Adipose tissue (tissue), 3 donors: Measurements from ENCODE around the gene PLAAT1. TPM values are rescaled to one million over a fixed set of nuclear protein-coding genes. Genes with fewer than 3 reads are reported as not detected.

Experiments used
- H3K27ac ChIP-seq: one replicate; pipeline ENCODE4 v1.5.1; 2013; ENCODE audit warnings: low read depth, low read length
- WGBS, 3 donors: extraction: QIAGEN DNeasy Blood & Tissue Kit; methylation state at CpG; one replicate each; pipeline ENCODE4 v1.1.7; 2013; 5-methylcytosine and 5-hydroxymethylcytosine counted together
- polyA plus RNA-seq, 3 donors: library from polyadenylated mRNA; stranded (reverse); fragments of 200-250 nt; gene quantifications; one replicate each; pipeline ENCODE4 v1.2.3, GENCODE V29; 2013
- donor health status: healthy with polysubstance abuse.
- donor health status: Bipolar disorder and iron deficiency.
- donor health status: healthy.

Gene PLAAT1
- polyA plus RNA-seq: under 1 TPM in 2 of 3 donors, not detected in 1; 0.20 to 0.36 TPM

GRCh38 chr3:193240850-193241706, at the start of gene PLAAT1:
PLAAT1 (plus strand) TSS chr3:193241222; CDS start chr3:193255651, 14,429 bp downstream.
- no peak within 1 kb of the TSS for H3K27ac ChIP-seq

DNA sequence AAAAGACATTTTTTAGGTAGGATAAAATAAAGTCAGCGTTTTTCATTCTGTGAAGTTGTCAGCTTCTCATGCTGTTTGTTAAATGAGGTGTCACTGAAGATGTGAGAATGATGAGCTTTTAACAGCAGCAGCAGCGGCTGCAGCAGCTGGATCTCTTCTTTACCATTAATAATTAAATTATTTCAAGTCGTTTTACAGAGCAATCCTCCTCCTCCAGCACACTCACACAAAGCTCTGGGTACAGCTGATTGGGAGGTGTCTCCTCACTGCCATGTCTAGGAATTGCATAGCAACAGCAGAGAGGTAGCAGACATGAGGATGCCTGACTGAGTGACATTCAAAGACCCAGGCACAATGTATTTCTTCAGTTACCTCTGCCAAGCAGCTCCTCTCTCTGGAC, 46.7 kb upstream of the PLAAT1 start:
- WGBS, 3 donors: 28 to 36% (median 31%) methylated on average over 3 of the region's 3 CpGs
- no peak overlapping the region for H3K27ac ChIP-seq

More at GRCh38 chr3:193240850-193241706, at the start of gene PLAAT1:
- 0 to 2% (median 2%) methylated on average over 79 to 93 of the region's 93 CpGs for WGBS, 3 donors

GRCh38 chr3:193196746-193197145, 44.3 kb upstream of the PLAAT1 start:
- 74 to 93% (median 82%) methylated on average over 2 of the region's 2 CpGs for WGBS, 3 donors
- no peak overlapping the region for H3K27ac ChIP-seq

- 16 to 51% (median 46%) methylated on average over 5 of the region's 5 CpGs for WGBS, 3 donors
- H3K27ac ChIP-seq: no peak overlapping the region
These were observed 33.4 kb upstream of the PLAAT1 start for GRCh38 chr3:193207290-193208273.

- WGBS, 3 donors: 70 to 88% (median 86%) methylated on average over 1 of the region's 1 CpG
- H3K27ac ChIP-seq: no peak overlapping the region
These were observed 30.4 kb upstream of the PLAAT1 start for GRCh38 chr3:193210618-193211017.

- no peak overlapping the region for H3K27ac ChIP-seq
- WGBS, 3 donors: 52 to 69% (median 59%) methylated on average over 2 of the region's 2 CpGs
These were observed 29.8 kb upstream of the PLAAT1 start for GRCh38 chr3:193211173-193211572.

DNA sequence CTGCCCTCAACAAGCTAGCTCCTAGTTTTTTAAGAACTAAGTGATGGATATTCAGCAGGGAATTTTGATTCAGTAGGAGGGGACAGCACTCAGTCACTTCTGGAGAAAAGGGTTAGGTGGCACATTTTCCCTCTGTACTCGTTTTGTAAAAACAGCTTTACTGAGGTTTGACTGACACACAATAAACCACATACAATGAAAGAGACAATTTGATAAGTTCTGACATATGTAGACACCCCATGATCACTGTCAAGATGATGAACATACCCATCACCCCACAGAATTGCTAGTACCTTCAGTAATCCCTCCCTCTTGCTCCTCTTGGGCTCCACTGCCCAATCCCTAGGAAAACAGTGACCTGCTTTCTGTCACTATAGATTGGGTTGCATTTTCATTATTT, 29.0 kb upstream of the PLAAT1 start:
- WGBS, 3 donors: 47 to 70% (median 58%) methylated on average over 1 of the region's 1 CpG
- no peak overlapping the region for H3K27ac ChIP-seq

DNA sequence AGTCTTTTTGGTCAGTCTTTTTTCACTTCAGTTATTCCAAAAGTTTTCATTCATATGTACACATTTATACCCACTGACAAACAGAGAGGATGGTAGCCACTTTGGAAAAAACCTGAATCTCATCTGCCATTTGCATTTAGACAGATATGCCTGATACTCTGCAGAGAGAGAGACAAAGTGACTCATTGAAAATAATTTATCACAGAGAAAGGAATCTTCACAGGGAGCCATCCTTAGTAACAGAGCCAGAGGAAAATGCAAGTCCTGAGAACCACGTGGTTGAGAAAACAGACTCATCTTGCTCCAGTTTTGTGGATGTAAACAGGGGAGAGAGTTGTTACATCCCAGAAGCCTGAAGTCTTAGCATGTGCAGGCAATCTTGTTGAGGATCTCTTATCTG, 28.2 kb upstream of the PLAAT1 start:
- WGBS, 3 donors: 43 to 52% (median 52%) methylated on average over 1 of the region's 1 CpG
- H3K27ac ChIP-seq: no peak overlapping the region

DNA sequence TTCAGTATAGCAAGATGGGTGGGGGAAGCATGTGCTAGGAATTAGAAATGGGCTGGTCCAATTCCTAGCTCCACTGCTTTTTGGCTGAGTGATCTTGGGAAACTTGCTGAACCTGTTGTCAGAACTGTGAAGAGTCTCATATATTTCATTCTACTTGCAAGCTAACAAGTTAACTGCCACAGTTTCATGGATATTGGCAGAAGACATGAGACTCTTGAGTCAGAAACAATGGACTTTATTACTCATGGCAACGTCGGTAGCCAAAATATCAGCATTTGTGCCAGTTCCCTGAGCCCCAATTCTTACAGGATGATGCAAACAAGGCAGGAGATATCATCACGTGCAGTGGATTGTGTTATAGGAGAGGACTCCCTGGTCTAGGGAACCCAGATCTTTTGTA, 26.6 kb upstream of the PLAAT1 start:
- WGBS, 3 donors: 59 to 77% (median 70%) methylated on average over 3 of the region's 3 CpGs
- H3K27ac ChIP-seq: no peak overlapping the region

GRCh38 chr3:193225302-193226125, 15.5 kb upstream of the PLAAT1 start:
- no peak overlapping the region for H3K27ac ChIP-seq
- WGBS, 3 donors: 78 to 86% (median 84%) methylated on average over 6 of the region's 6 CpGs

DNA sequence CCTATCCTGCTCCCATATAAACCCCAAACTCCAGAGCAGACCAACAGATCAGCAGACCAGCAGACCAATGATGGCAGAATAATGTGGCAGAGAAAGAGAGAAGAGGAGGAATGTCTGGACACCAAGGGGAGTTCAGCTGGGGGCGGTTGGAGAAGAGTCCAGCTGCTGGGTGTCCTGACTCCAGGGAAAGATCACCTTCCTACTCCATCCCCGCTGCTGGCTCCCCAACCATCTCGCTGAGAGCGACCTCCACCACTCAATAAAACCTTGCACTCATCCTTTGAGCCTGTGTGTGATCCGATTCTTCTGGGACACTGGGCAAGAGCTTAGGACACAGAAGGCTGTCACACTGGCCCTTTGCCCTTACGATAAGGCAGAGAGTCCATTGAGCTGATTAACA, 12.8 kb upstream of the PLAAT1 start:
- no peak overlapping the region for H3K27ac ChIP-seq
- 84 to 90% (median 90%) methylated on average over 6 of the region's 6 CpGs for WGBS, 3 donors

DNA sequence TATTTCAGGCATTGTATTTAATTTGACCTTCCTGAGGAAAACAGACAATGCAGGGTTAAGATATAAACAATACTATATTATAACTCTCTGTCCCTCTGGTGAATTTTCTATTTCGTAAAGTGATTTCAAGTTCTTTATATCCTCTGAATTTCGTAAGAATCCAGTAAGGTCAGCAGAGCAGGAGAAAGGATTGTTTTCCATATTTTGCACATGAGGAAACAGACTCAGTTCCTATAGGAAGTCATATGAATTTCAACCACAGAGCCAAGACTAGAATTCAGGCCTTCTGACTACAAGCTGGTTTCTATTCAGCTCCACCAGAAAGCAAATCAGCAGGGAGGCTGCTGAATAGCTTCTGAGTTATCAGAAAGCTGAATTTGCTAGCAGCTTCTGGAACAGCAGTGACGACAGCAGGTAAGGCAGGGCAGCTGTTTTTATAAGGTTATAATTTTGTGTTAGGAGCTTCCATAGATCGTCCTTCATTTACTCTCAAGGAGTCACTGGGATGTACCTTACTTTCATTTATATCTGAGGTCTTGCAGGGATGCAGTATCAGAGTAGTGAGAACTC, 11.1 kb upstream of the PLAAT1 start:
- WGBS, 3 donors: 76 to 82% (median 77%) methylated on average over 4 of the region's 4 CpGs
- no peak overlapping the region for H3K27ac ChIP-seq

DNA sequence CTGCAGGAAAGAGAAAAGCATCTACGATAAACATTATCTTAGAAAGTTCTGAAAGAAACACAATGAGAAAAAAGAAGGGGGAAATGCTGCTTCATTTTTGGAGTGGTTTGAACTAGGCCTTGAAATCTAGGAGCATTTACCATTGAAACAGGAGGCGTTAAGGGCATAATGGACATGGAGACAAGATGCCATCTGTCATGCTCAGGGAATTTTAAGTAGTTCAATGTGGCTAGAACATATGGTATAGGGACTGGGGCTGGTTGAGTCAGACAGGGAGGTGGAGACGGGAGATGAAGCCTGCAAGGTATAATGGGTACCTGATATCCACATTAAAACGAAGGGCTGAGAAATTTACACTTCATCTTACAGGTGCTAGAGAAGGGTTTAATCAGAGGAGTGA, 10.4 kb upstream of the PLAAT1 start:
- no peak overlapping the region for H3K27ac ChIP-seq
- WGBS, 3 donors: 83 to 90% (median 85%) methylated on average over 4 of the region's 4 CpGs

DNA sequence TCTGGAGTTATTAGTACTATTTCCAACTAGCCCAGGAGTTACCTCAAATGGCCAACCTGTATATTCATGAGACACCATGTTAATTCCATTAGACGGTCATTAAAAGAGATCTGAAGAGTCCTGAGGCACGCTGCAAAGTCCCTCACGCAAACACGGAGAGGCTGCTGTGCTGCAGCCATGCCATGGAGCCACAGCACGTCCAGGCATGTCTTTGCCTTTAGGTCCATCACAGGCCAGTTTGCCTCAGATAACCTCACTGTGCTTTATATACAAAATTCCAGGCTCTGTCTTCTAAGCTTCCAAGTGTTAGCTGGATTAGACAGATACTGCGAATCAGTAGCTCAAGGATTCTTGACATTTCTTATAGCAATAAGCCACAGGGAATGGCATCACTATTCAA, 9.8 kb upstream of the PLAAT1 start:
- no peak overlapping the region for H3K27ac ChIP-seq
- WGBS, 3 donors: 74 to 86% (median 74%) methylated on average over 6 of the region's 6 CpGs

DNA sequence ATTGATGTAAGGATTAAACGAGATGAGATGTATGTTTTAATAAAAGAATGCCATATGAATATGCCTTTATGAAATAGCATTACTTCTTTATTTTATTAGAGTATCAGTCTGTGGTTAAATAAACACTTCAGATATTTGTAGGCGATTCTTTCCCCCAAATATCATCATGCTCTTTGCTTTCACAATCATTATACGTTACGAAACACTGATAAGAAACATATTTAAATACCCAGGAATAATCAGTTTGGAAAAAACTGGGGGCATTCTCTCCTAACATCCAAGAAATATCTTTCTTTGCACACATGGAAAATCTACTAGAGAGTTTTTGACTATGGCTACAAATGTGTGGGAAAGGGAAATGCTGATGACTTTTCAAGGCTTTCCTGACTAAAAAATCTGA, 4.4 kb upstream of the PLAAT1 start:
- H3K27ac ChIP-seq: no peak overlapping the region
- WGBS, 3 donors: 34 to 62% (median 53%) methylated on average over 4 of the region's 4 CpGs

DNA sequence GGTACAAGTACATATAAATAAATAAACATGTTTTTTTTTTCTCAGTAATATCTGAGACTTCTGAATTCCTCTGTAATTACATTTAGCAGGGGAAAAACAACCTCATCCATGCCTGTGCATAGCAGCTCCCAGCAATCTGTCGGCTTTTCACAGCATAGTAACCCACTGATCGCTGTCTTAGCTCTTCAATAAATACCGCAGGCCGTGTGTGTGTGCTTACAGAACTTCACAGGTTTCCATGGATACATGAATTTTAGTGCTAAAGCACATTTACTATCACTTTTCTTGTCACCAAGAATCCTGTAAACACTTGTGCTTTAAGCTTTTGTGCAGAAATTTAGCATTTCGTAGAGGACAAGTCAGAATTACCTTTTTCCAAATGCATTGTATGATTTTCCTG, 4.0 kb upstream of the PLAAT1 start:
- WGBS, 3 donors: 52 to 77% (median 75%) methylated on average over 5 of the region's 5 CpGs
- H3K27ac ChIP-seq: no peak overlapping the region

DNA sequence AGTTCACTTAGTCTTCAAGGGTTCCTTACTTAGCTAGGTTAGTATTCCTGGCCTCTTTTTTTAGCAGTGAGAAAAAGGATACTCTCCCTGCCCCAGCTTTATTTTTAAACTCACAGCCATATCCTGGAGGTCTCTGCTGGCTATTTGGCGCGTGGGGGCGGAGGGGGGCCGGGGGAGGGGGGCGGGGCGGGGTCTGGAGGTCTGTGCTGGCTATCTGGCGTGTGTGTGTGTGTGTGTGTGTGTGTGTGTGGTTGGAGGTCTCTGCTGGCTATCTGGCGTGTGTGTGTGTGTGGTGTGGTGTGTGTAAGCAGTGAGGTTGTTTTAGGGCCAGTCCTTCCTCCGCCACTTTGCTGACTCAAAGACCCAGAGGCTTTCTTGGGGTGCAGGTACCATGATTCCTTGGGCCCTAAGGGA, 579 bp upstream of the PLAAT1 start:
- H3K27ac ChIP-seq: no peak overlapping the region
- WGBS, 3 donors: 4 to 5% (median 4%) methylated on average over 9 of the region's 9 CpGs

GRCh38 chr3:193241716-193242115, 694 bp downstream of the PLAAT1 start:
- 82 to 86% (median 83%) methylated on average over 11 of the region's 11 CpGs for WGBS, 3 donors
- H3K27ac ChIP-seq: no peak overlapping the region
